Brain microvascular endothelial cell (primary cell): Measurements from ENCODE around the gene DLX1.

Experiments
- DNase-seq: peaks from one replicate; pipeline ENCODE4 v3.0.0-alpha.2; 2020
- H3K27ac ChIP-seq: fragments of 250-450 bp; sonication (Bioruptor Pico); 2 replicates; pipeline ENCODE4 v1.5.1; 2020; ENCODE audit warnings: mild to moderate bottlenecking, moderate library complexity
- H3K27me3 ChIP-seq: fragments of 250-450 bp; sonication (Bioruptor Pico); replicated peaks from 2 replicates; pipeline ENCODE4 v1.5.1; 2020; ENCODE audit warnings: mild to moderate bottlenecking
- H3K36me3 ChIP-seq: fragments of 250-450 bp; sonication (Bioruptor Pico); replicated peaks from 2 replicates; pipeline ENCODE4 v1.5.1; 2020; ENCODE audit warnings: mild to moderate bottlenecking
- H3K4me3 ChIP-seq: 2 replicates; pipeline ENCODE4 v1.5.1; 2011; ENCODE audit warnings: low read depth, mild to moderate bottlenecking, control low read depth, low read length, moderate library complexity
- in situ Hi-C: cut with HindIII; loops from 2 replicates; pipeline ENCODE4 v1.10.0; 2017; ENCODE audit warnings: low sequenced_read_pairs, low pct_ligation_motif_present
- TF ChIP-seq, protein P1 (sequence below): IDR thresholded peaks from 2 replicates; pipeline ENCODE4 v1.5.1; 2011; ENCODE audit warnings: low read depth, mild to moderate bottlenecking, moderate library complexity, low read length, control low read depth, inconsistent platforms; ENCODE audit errors: missing control alignments

The DLX1 gene

DNA sequence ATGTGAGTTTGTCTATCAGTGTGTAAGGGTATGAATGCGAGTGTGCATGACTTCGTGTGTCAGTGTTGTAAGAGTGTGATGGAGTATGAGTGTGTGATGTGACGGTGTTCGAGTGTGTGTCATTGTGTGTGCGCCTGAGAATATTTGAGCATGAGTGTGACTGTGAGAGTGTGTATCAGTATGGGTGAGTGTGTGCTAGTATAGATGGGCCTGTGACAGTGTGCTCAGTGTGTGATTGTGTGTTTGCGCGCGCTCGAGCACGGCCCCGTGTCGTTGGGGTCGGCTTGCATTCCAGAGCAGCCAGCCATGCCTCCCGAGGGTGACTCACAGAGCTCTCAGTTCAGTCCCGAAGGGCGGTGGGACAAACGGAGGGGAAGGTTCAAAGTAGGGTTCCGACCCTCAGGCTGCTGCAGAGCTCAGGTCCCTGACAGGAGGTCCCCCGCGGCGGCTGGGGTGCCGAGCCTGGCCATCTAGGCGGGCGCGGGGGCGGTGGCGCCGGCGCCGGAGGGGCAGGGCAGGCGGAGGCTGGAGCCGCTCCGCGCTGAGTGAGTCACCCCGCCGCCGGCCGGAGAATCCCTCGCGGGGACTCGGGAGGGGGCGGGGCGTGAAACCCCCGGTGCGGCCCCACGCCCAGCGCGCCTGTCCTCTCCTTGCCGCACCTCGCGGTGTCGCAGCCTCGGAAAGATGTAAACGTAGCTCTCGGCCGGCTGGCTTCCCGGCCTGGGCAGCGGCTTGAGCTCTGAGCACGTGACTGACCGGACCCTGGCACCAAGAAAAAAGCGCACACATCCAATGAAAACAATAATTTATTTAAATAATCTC, 13.6 kb downstream of the DLX1 start:
- peak overlapping the region; percentile 56 for H3K27ac ChIP-seq
- peak overlapping the region; percentile 52 for H3K4me3 ChIP-seq
- in situ Hi-C loops, result no loop called here
- H3K27me3 ChIP-seq, result peaks cover 21% of the 10 kb centered on the region
- DNase-seq, result peak; percentile 74
- no peaks in the 10 kb centered on the region for H3K36me3 ChIP-seq
- TF ChIP-seq, protein P1, sequence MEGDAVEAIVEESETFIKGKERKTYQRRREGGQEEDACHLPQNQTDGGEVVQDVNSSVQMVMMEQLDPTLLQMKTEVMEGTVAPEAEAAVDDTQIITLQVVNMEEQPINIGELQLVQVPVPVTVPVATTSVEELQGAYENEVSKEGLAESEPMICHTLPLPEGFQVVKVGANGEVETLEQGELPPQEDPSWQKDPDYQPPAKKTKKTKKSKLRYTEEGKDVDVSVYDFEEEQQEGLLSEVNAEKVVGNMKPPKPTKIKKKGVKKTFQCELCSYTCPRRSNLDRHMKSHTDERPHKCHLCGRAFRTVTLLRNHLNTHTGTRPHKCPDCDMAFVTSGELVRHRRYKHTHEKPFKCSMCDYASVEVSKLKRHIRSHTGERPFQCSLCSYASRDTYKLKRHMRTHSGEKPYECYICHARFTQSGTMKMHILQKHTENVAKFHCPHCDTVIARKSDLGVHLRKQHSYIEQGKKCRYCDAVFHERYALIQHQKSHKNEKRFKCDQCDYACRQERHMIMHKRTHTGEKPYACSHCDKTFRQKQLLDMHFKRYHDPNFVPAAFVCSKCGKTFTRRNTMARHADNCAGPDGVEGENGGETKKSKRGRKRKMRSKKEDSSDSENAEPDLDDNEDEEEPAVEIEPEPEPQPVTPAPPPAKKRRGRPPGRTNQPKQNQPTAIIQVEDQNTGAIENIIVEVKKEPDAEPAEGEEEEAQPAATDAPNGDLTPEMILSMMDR, result no peak

GRCh38 chr2:172099472-172100079, 14.3 kb downstream of the DLX1 start:
- TF ChIP-seq, protein P1, result no peak
- H3K4me3 ChIP-seq, result peak overlapping the region; percentile 52
- H3K36me3 ChIP-seq, result no peaks in the 10 kb centered on the region
- no peak for DNase-seq
- in situ Hi-C loops, result loop anchor here (25.0 kb wide), 1 partner anchor 287 kb away; no protein-coding TSS in a partner anchor
- H3K27ac ChIP-seq, result no peak overlapping the region
- peaks cover 16% of the 10 kb centered on the region for H3K27me3 ChIP-seq

- Histone ChIP-seq H3K36me3 (no peaks in the 10 kb centered on the region), H3K27ac (no peak overlapping the region), H3K4me3 (peak overlapping the region; percentile 64), H3K27me3 (peaks cover 12% of the 10 kb centered on the region)
- no peak for DNase-seq
- in situ Hi-C loops, result loop anchor here (25.0 kb wide), 1 partner anchor 288 kb away; no protein-coding TSS in a partner anchor
- TF ChIP-seq, protein P1, result no peak
These were observed 15.0 kb downstream of the DLX1 start for GRCh38 chr2:172100080-172100934.

GRCh38 chr2:172100935-172101820, 15.9 kb downstream of the DLX1 start:
- Histone ChIP-seq H3K27me3 (peaks cover 17% of the 10 kb centered on the region), H3K36me3 (no peaks in the 10 kb centered on the region), H3K27ac (no peak overlapping the region), H3K4me3 (peak overlapping the region; percentile 64)
- in situ Hi-C loops, result loop anchor here (25.0 kb wide), 1 partner anchor 289 kb away; no protein-coding TSS in a partner anchor
- DNase-seq, result no peak
- TF ChIP-seq, protein P1, result no peak
